HG03469 (cell line): ENCODE results near the gene CPLX1.

Experiments used
- ATAC-seq: cut with Tn5 transposase; IDR thresholded peaks from one replicate; pipeline ENCODE4 v1.9.1; 2021; ENCODE audit warnings: mild to moderate bottlenecking, moderate library complexity, moderate number of reproducible peaks; ENCODE audit not compliant: unreplicated experiment

Gene CPLX1

GRCh38 chr4:833731-834367, 7.9 kb upstream of the CPLX1 start:
- no peak for ATAC-seq

- ATAC-seq: no peak
Measured at GRCh38 chr4:833156-833555, 7.2 kb upstream of the CPLX1 start.

- ATAC-seq: no peak
Measured at GRCh38 chr4:832536-832935, 6.6 kb upstream of the CPLX1 start.

GRCh38 chr4:832108-832507, 6.2 kb upstream of the CPLX1 start:
- no peak for ATAC-seq

- ATAC-seq: no peak
Measured at GRCh38 chr4:831483-831805, 5.5 kb upstream of the CPLX1 start.

- no peak for ATAC-seq
Measured at GRCh38 chr4:830601-831482, 4.9 kb upstream of the CPLX1 start.

GRCh38 chr4:829761-830600, 4.1 kb upstream of the CPLX1 start:
- no peak for ATAC-seq

- ATAC-seq: no peak
Measured at GRCh38 chr4:829291-829690, 3.4 kb upstream of the CPLX1 start.

GRCh38 chr4:828641-829271, 2.8 kb upstream of the CPLX1 start:
- ATAC-seq: no peak

GRCh38 chr4:827209-828081, 1.5 kb upstream of the CPLX1 start:
- ATAC-seq: no peak

- ATAC-seq: no peak
Measured at GRCh38 chr4:826508-827208, 729 bp upstream of the CPLX1 start.

- ATAC-seq: no peak
Measured at GRCh38 chr4:825063-825970, 612 bp downstream of the CPLX1 start.

GRCh38 chr4:824461-825062, 1.4 kb downstream of the CPLX1 start:
- ATAC-seq: no peak

- no peak for ATAC-seq
Measured at GRCh38 chr4:823761-824460, 2.0 kb downstream of the CPLX1 start.

GRCh38 chr4:823176-823760, 2.7 kb downstream of the CPLX1 start:
- no peak for ATAC-seq

GRCh38 chr4:822361-823175, 3.4 kb downstream of the CPLX1 start:
- no peak for ATAC-seq
